Ishikawa (cell line): ENCODE measurements around the gene MCOLN3.

Experiments used
- CEBPB ChIP-seq: IDR thresholded peaks from 2 replicates; pipeline ENCODE4 v1.6.1; 2012
- CREB1 ChIP-seq: IDR thresholded peaks from 2 replicates; pipeline ENCODE4 v1.6.1; 2012; ENCODE audit warnings: low read depth
- EGR1 ChIP-seq: IDR thresholded peaks from 2 replicates; pipeline ENCODE4 v1.6.1; 2012
- EP300 ChIP-seq: IDR thresholded peaks from 2 replicates; pipeline ENCODE4 v1.6.1; 2012; ENCODE audit warnings: borderline replicate concordance
- FOXM1 ChIP-seq: IDR thresholded peaks from 2 replicates; pipeline ENCODE4 v1.6.1; 2012; ENCODE audit warnings: low read depth, borderline replicate concordance
- NFIC ChIP-seq: IDR thresholded peaks from 2 replicates; pipeline ENCODE4 v1.6.1; 2012
- RAD21 ChIP-seq: IDR thresholded peaks from 2 replicates; pipeline ENCODE4 v1.6.1; 2012; ENCODE audit warnings: low read depth
- TAF1 ChIP-seq: IDR thresholded peaks from 2 replicates; pipeline ENCODE4 v1.6.1; 2012; ENCODE audit warnings: low read depth, mild to moderate bottlenecking
- TCF12 ChIP-seq: IDR thresholded peaks from 2 replicates; pipeline ENCODE4 v1.6.1; 2012; ENCODE audit warnings: low read depth
- YY1 ChIP-seq: IDR thresholded peaks from 2 replicates; pipeline ENCODE4 v1.6.1; 2012; ENCODE audit warnings: low read depth
- ZBTB7A ChIP-seq: IDR thresholded peaks from 2 replicates; pipeline ENCODE4 v1.6.1; 2012; ENCODE audit warnings: low read depth
- TF ChIP-seq, protein P1 (sequence below): IDR thresholded peaks from 2 replicates; pipeline ENCODE4 v1.6.1; 2012; ENCODE audit warnings: low read depth, mild to moderate bottlenecking
- TF ChIP-seq, protein P2 (sequence below): IDR thresholded peaks from 2 replicates; pipeline ENCODE4 v1.6.1; 2012
- TF ChIP-seq, protein P3 (sequence below): IDR thresholded peaks from 2 replicates; pipeline ENCODE4 v1.6.1; 2012

DNA sequence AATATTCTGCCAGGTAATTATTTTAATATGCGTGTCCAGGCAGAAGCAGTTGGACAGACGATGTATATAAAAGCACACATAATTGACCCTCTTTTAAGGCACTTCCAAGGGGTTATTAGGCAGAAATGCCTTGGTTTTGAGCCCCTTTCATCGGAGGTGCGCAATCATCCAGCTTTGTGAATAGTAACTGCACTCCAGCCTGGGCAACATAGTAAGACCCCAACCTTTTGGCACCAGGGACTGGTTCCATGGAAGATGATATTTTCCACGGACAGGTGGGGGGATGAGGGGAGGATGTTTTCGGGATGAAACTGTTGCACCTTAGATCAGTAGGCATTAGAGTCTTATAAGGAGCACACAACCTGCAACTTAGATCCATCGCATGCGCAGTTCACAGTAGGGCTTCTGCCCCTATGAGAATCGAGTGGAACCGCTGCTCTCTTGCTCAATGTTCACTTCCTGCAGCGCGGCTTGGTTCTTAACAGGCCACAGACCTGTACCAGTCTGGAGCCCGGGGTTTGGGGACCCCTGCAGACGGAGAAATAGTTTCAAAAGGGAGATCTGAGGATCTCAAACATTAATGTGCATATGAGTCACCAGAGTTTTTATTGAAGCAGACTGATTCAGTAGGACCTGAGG is 49.5 kb downstream of the MCOLN3 start:
- TF ChIP-seq TAF1 = no peak
- TF ChIP-seq, protein P1, sequence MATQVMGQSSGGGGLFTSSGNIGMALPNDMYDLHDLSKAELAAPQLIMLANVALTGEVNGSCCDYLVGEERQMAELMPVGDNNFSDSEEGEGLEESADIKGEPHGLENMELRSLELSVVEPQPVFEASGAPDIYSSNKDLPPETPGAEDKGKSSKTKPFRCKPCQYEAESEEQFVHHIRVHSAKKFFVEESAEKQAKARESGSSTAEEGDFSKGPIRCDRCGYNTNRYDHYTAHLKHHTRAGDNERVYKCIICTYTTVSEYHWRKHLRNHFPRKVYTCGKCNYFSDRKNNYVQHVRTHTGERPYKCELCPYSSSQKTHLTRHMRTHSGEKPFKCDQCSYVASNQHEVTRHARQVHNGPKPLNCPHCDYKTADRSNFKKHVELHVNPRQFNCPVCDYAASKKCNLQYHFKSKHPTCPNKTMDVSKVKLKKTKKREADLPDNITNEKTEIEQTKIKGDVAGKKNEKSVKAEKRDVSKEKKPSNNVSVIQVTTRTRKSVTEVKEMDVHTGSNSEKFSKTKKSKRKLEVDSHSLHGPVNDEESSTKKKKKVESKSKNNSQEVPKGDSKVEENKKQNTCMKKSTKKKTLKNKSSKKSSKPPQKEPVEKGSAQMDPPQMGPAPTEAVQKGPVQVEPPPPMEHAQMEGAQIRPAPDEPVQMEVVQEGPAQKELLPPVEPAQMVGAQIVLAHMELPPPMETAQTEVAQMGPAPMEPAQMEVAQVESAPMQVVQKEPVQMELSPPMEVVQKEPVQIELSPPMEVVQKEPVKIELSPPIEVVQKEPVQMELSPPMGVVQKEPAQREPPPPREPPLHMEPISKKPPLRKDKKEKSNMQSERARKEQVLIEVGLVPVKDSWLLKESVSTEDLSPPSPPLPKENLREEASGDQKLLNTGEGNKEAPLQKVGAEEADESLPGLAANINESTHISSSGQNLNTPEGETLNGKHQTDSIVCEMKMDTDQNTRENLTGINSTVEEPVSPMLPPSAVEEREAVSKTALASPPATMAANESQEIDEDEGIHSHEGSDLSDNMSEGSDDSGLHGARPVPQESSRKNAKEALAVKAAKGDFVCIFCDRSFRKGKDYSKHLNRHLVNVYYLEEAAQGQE = no peak
- TF ChIP-seq, protein P2, sequence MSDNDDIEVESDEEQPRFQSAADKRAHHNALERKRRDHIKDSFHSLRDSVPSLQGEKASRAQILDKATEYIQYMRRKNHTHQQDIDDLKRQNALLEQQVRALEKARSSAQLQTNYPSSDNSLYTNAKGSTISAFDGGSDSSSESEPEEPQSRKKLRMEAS = no peak
- no peak for TF ChIP-seq EP300
- no peak for TF ChIP-seq RAD21
- no peak for TF ChIP-seq CREB1
- TF ChIP-seq TCF12 = no peak
- no peak for TF ChIP-seq EGR1
- no peak for TF ChIP-seq YY1
- TF ChIP-seq ZBTB7A = no peak
- no peak for TF ChIP-seq FOXM1
- TF ChIP-seq CEBPB = no peak
- TF ChIP-seq, protein P3, sequence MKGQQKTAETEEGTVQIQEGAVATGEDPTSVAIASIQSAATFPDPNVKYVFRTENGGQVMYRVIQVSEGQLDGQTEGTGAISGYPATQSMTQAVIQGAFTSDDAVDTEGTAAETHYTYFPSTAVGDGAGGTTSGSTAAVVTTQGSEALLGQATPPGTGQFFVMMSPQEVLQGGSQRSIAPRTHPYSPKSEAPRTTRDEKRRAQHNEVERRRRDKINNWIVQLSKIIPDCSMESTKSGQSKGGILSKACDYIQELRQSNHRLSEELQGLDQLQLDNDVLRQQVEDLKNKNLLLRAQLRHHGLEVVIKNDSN = no peak
- TF ChIP-seq NFIC = no peak
